ENCODE measurements around the gene NDOR1.

DNA sequence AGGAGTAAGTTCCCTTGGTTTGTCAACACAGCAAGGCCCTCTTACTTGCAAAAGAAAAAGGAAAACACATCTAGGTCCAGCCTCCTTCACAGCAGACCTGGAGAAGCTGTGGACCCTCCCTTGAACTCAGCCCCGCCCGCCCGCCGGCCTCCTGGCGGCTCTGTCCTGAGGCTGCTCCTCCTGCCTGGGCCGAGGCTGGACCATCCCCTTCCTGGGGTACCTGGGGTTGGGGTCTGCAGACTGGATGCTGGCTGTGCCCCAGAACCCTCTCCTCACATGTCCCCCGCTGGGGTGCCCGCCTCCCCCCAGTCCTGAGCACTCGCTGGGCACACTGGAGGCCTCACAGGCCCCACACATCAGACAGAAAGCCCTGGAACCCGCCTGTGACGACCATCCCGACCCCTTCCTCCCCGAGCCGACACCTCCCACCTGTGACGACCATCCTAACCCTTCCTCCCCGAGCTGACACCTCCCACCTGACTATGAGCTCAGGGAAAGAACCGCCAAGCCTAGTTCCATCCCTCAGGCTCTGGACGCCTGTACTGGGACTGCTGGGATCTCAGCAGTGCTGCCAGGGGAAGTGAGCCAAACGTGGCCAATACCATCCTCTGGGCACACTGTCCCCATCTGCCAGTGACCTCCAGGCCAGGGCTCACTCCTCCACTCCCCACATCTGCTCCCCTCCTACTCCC lies 26.4 kb upstream of the NDOR1 start:
- no peak for TF ChIP-seq EP300 (IDR thresholded peaks at IDR 0.05; ENCODE audit: low read depth)
- TF ChIP-seq, protein P1, sequence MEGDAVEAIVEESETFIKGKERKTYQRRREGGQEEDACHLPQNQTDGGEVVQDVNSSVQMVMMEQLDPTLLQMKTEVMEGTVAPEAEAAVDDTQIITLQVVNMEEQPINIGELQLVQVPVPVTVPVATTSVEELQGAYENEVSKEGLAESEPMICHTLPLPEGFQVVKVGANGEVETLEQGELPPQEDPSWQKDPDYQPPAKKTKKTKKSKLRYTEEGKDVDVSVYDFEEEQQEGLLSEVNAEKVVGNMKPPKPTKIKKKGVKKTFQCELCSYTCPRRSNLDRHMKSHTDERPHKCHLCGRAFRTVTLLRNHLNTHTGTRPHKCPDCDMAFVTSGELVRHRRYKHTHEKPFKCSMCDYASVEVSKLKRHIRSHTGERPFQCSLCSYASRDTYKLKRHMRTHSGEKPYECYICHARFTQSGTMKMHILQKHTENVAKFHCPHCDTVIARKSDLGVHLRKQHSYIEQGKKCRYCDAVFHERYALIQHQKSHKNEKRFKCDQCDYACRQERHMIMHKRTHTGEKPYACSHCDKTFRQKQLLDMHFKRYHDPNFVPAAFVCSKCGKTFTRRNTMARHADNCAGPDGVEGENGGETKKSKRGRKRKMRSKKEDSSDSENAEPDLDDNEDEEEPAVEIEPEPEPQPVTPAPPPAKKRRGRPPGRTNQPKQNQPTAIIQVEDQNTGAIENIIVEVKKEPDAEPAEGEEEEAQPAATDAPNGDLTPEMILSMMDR (IDR thresholded peaks at IDR 0.05), result no peak
- TF ChIP-seq POLR2A (IDR thresholded peaks at IDR 0.05), result no peak

Data from transverse colon (tissue), 3 donors.